Heart left ventricle (tissue), 16 donors: ENCODE results near the gene RNF208. TPM values are rescaled to one million over a fixed set of nuclear protein-coding genes. Genes with fewer than 3 reads are reported as not detected.

Experiments
- ATAC-seq, 4 donors: fragments of 200-7000 bp; cut with Tn5 transposase; one replicate each; pipeline ENCODE4 v1.9.1; 2020 to 2022; ENCODE audit warnings: moderate library complexity in 4 of 4, mild to moderate bottlenecking in 3 of 4, moderate number of reproducible peaks in 1 of 4
- DNase-seq, 5 donors: peaks; one replicate each; pipeline ENCODE4 v3.0.0-alpha.2; 2020
- H3K27ac ChIP-seq, 12 donors: fragments of 200-600 bp; sonication (generic) in 4 of 12; one replicate each; pipeline versions ENCODE4 v1.5.0 to v1.8.0; 2016 to 2022; ENCODE audit warnings: mild to moderate bottlenecking in 2 of 12
- H3K27me3 ChIP-seq, 9 donors: fragments of 200-600 bp; sonication (generic) in 2 of 9; one replicate each; pipeline versions ENCODE4 v1.5.1 to v1.8.0; 2016 to 2022; ENCODE audit warnings: mild to moderate bottlenecking in 3 of 9
- H3K36me3 ChIP-seq, 9 donors: fragments of 200-600 bp; sonication (generic) in 2 of 9; one replicate each; pipeline versions ENCODE4 v1.5.0 to v1.8.0; 2018 to 2022; ENCODE audit warnings: mild to moderate bottlenecking in 2 of 9
- H3K4me1 ChIP-seq, 12 donors: fragments of 200-600 bp; sonication (generic) in 4 of 12; one replicate each; pipeline versions ENCODE4 v1.5.0 to v1.8.0; 2016 to 2022; ENCODE audit warnings: mild to moderate bottlenecking in 3 of 12
- H3K4me3 ChIP-seq, 12 donors: fragments of 200-600 bp; sonication (generic) in 4 of 12; one replicate each; pipeline versions ENCODE4 v1.5.0 to v1.8.0; 2017 to 2022; ENCODE audit warnings: mild to moderate bottlenecking in 9 of 12, moderate library complexity in 4 of 12
- H3K9me3 ChIP-seq, 12 donors: fragments of 200-600 bp; sonication (generic) in 4 of 12; one replicate each; pipeline versions ENCODE4 v1.5.0 to v1.8.0; 2016 to 2022; ENCODE audit warnings: mild to moderate bottlenecking in 1 of 12
- CTCF ChIP-seq, 12 donors: fragments of 200-600 bp; sonication (generic) in 4 of 12; IDR thresholded peaks; one replicate each; pipeline versions ENCODE4 v1.5.0 to v1.8.0; 2018 to 2022; ENCODE audit warnings: antibody characterized with exemption in 12 of 12, mild to moderate bottlenecking in 5 of 12
- POLR2A ChIP-seq, 2 donors: fragments of 450-650 bp; IDR thresholded peaks; one replicate each; pipeline ENCODE4 v1.6.1; 2017; ENCODE audit warnings: antibody characterized with exemption in 2 of 2, mild to moderate bottlenecking in 2 of 2, moderate library complexity in 2 of 2
- WGBS, 4 donors: extraction: QIAGEN DNeasy Blood & Tissue Kit in 2 of 4; methylation state at CpG; one replicate each; pipeline versions ENCODE4 v1.1.5 to v1.1.7; 2013 to 2018; 5-methylcytosine and 5-hydroxymethylcytosine counted together
- intact Hi-C, 10 donors: fragments of 100-400 bp; cut with DNase I; formaldehyde crosslinking; loops; one replicate each; pipeline versions ENCODE4 v1.11.1 to v1.14.2; 2022
- polyA plus RNA-seq, 2 donors: library from polyadenylated mRNA; stranded (reverse); fragments of 200-250 nt; gene quantifications; one replicate each; pipeline ENCODE4 v1.2.3, GENCODE V29; 2013
- total RNA-seq, 9 donors: library from RNA; depleted of rRNA in 2 of 9; stranded (reverse); fragments of >200 nt in 2 of 9; fragmentation: NEBNext Ultra II Directional in 3 of 9; extraction: Animal tissue kit (Norgen Biotek cat#: 25700) in 3 of 9; gene quantifications; one replicate each; pipeline versions ENCODE4 v1.1.0 to v1.2.4, GENCODE V29; 2016 to 2023
- donor health status: ischemic (EF 13 %, LVEDD 7.1; RV severe dilation, severe dysfunction).
- donor health status: healthy with polysubstance abuse.
- donor health status: DM: no; HTN: yes; CAD: no.
- donor health status: DM: no; HTN: no; CAD: no.
- donor health status: ischemic (EF 25% LVEDD 6.9; RV normal size, moderate dysfunction).
- donor health status: ischemic (EF 25% LVEDD 5.7; RV mildly dilated, moderate dysfunction).
- donor health status: healthy.
- donor health status: DM: yes; HTN: yes; CAD: no.
- donor health status: ischemic (EF 35%, LVEDD 5.7; RV mildly dilated, moderate dysfunction).
- donor health status: nonischemic (EF 11% LVEDD 7.7; RV severe dilation, severe dysfunction).
- donor health status: DM: yes; HTN: yes; CAD: no.
- donor health status: PGD.
- donor health status: ischemic (EF 29% LVEDD 5.4; RV normal size, mild dysfunction).
- donor health status: nonischemic (EF 23%, LVEDD 6.1; RV moderate dilation, normal function).

Gene RNF208
- total and polyA plus RNA-seq, 11 donors = 6.9 to 72.7 (median 22.5) TPM

- no peak for ATAC-seq
- Histone ChIP-seq H3K27me3 (peaks cover 0 to 4% (median 0%) of the 10 kb centered on the region in 9 donors), H3K9me3 (no peaks in the 10 kb centered on the region), H3K4me3 (peak overlapping the region in 8 of 12 donors; percentile 34 to 55 (median 44)), H3K36me3 (peaks cover 0 to 19% (median 0%) of the 10 kb centered on the region in 9 donors), H3K4me1 (peaks cover 2 to 46% (median 33%) of the 10 kb centered on the region in 12 donors), H3K27ac (peak overlapping the region in 10 of 12 donors; percentile 40 to 82 (median 70))
- 87 to 90% (median 88%) methylated on average over 17 to 30 of the region's 30 CpGs for WGBS, 4 donors
- intact Hi-C loops = no loop called here
- no peak for DNase-seq
- TF ChIP-seq CTCF (IDR thresholded peaks at IDR 0.05) (no peak), POLR2A (IDR thresholded peaks at IDR 0.05) (no peak)
Measured at GRCh38 chr9:137218212-137218753, 3.8 kb downstream of the RNF208 start.

- intact Hi-C loops = no loop called here
- ATAC-seq (peak; percentile 45 to 70 (median 54)), DNase-seq (peak; percentile 72 to 84 (median 74))
- TF ChIP-seq POLR2A (IDR thresholded peaks at IDR 0.05) (peak in 1 of 2 donors; percentile 43), CTCF (IDR thresholded peaks at IDR 0.05) (no peak)
- Histone ChIP-seq H3K27me3 (peaks cover 0 to 4% (median 0%) of the 10 kb centered on the region in 9 donors), H3K9me3 (no peaks in the 10 kb centered on the region), H3K36me3 (peaks cover 0 to 19% (median 0%) of the 10 kb centered on the region in 9 donors), H3K4me3 (peak overlapping the region in 11 of 12 donors; percentile 16 to 55 (median 38)), H3K4me1 (peaks cover 2 to 39% (median 27%) of the 10 kb centered on the region in 12 donors), H3K27ac (peak overlapping the region in 11 of 12 donors; percentile 38 to 82 (median 63))
- WGBS, 4 donors = 46 to 65% (median 58%) methylated on average over 28 to 36 of the region's 36 CpGs
Measured at GRCh38 chr9:137217276-137218211, 4.5 kb downstream of the RNF208 start.

- H3K9me3 ChIP-seq = no peaks in the 10 kb centered on the region
- H3K4me3 ChIP-seq = peak overlapping the region in 1 of 12 donors; percentile 55
- WGBS, 4 donors = 90 to 96% (median 92%) methylated on average over 17 to 30 of the region's 30 CpGs
- no peak for ATAC-seq
- no peak for DNase-seq
- peaks cover 0 to 19% (median 0%) of the 10 kb centered on the region in 9 donors for H3K36me3 ChIP-seq
- H3K4me1 ChIP-seq = peaks cover 2 to 30% (median 22%) of the 10 kb centered on the region in 12 donors
- TF ChIP-seq CTCF (IDR thresholded peaks at IDR 0.05) = no peak
- no peak for TF ChIP-seq POLR2A (IDR thresholded peaks at IDR 0.05)
- H3K27ac ChIP-seq = no peak overlapping the region
- H3K27me3 ChIP-seq = peaks cover 0 to under 1% (median 0%) of the 10 kb centered on the region in 9 donors
- intact Hi-C loops = no loop called here
Measured at GRCh38 chr9:137216188-137216965, 5.7 kb downstream of the RNF208 start.
